ENCODE results near the gene CPLX1. TPM values are rescaled to one million over a fixed set of nuclear protein-coding genes. Genes with fewer than 3 reads are reported as not detected.

CPLX1 gene
- total and polyA plus RNA-seq, 5 donors from 2014 or later: 0.16 to 0.62 TPM; not detected in 3

- Mint-ChIP-seq H3K4me3 (peak overlapping the region; percentile 43 to 81 (median 72)), H3K9me3 (peaks cover 0 to 3% (median 0%) of the 10 kb centered on the region in 7 donors), H3K36me3 (no peaks in the 10 kb centered on the region), H3K27me3 (peaks cover 46% of the 10 kb centered on the region), H3K4me1 (peaks cover 0 to 31% (median 15%) of the 10 kb centered on the region in 4 donors), H3K27ac (no peak overlapping the region)
- DNase-seq: peak in 1 of 3 donors; percentile 52
- Histone ChIP-seq H3K4me1 (ENCODE audit: control insufficient read depth, insufficient read depth, low read length, poor library complexity, severe bottlenecking) (peaks cover 30% of the 10 kb centered on the region), H3K9me3 (ENCODE audit: control insufficient read depth in 2 of 2, low read length in 2 of 2) (no peaks in the 10 kb centered on the region), H3K36me3 (ENCODE audit: control insufficient read depth, insufficient read depth, low read length) (no peaks in the 10 kb centered on the region), H3K4me3 (ENCODE audit: low read depth, low read length) (no peak overlapping the region), H3K27ac (ENCODE audit: insufficient read depth, low read length, poor library complexity, severe bottlenecking) (no peak overlapping the region), H3K27me3 (ENCODE audit: control insufficient read depth, insufficient read depth, low read length) (peaks cover 4% of the 10 kb centered on the region)
- peak; percentile 30 to 52 for ATAC-seq (ENCODE audit: low read depth in 2 of 2)
These were observed 33.9 kb downstream of the CPLX1 start for GRCh38 chr4:791898-792625.

DNA sequence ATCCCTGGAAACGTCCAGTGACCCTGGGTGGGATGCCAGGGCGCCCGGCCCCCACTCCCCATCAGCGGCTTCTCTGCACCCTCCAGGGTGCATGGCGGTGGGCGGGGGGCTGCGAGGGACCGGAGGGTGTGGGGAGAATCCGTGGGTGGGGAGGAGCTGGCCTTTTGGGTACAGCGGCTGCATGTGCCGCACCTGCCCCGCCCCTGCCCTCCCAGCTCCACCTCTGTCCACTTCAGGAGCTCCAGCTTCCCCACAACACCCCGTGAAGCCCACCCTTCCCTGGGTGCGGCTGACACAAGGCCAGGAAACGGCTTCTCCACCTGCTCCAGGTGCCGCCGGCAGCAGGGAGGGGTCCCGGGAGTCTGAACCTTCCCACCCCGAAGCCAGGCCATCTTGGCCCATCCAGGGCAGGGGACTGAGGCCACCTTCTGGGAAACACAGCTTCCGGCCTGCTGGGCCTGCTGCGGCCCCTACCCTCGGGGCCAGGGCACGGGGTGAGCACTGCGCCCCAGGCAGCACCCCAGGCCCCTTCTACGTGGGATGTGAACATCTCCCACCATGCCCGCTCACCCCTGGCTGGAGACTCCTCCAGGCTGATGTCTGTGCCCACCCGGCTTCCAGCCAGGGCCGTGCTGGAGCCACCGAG is 34.6 kb downstream of the CPLX1 start:
- peaks cover 0 to 3% (median 0%) of the 10 kb centered on the region in 7 donors for H3K9me3 Mint-ChIP-seq
- no peak for DNase-seq
- no peaks in the 10 kb centered on the region for H3K36me3 Mint-ChIP-seq
- no peak overlapping the region for H3K4me3 ChIP-seq (ENCODE audit: low read depth, low read length)
- no peak overlapping the region for H3K27ac Mint-ChIP-seq
- H3K9me3 ChIP-seq (ENCODE audit: control insufficient read depth in 2 of 2, low read length in 2 of 2): no peaks in the 10 kb centered on the region
- peaks cover 4% of the 10 kb centered on the region for H3K27me3 ChIP-seq (ENCODE audit: control insufficient read depth, insufficient read depth, low read length)
- H3K36me3 ChIP-seq (ENCODE audit: control insufficient read depth, insufficient read depth, low read length): no peaks in the 10 kb centered on the region
- H3K4me1 ChIP-seq (ENCODE audit: control insufficient read depth, insufficient read depth, low read length, poor library complexity, severe bottlenecking): peaks cover 36% of the 10 kb centered on the region
- peaks cover 0 to 30% (median 14%) of the 10 kb centered on the region in 4 donors for H3K4me1 Mint-ChIP-seq
- peaks cover 45% of the 10 kb centered on the region for H3K27me3 Mint-ChIP-seq
- ATAC-seq (ENCODE audit: low read depth in 2 of 2): no peak
- no peak overlapping the region for H3K27ac ChIP-seq (ENCODE audit: insufficient read depth, low read length, poor library complexity, severe bottlenecking)
- H3K4me3 Mint-ChIP-seq: no peak overlapping the region

GRCh38 chr4:790466-790820 is 35.5 kb downstream of the CPLX1 start:
- Histone ChIP-seq H3K36me3 (ENCODE audit: control insufficient read depth, insufficient read depth, low read length) (no peaks in the 10 kb centered on the region), H3K4me1 (ENCODE audit: control insufficient read depth, insufficient read depth, low read length, poor library complexity, severe bottlenecking) (peaks cover 44% of the 10 kb centered on the region), H3K9me3 (ENCODE audit: control insufficient read depth in 2 of 2, low read length in 2 of 2) (no peaks in the 10 kb centered on the region), H3K27me3 (ENCODE audit: control insufficient read depth, insufficient read depth, low read length) (peaks cover 4% of the 10 kb centered on the region), H3K4me3 (ENCODE audit: low read depth, low read length) (no peak overlapping the region), H3K27ac (ENCODE audit: insufficient read depth, low read length, poor library complexity, severe bottlenecking) (no peak overlapping the region)
- ATAC-seq (ENCODE audit: low read depth in 2 of 2) (no peak), DNase-seq (no peak)
- Mint-ChIP-seq H3K4me3 (peak overlapping the region in 2 of 4 donors; percentile 64 to 71), H3K36me3 (no peaks in the 10 kb centered on the region), H3K9me3 (peaks cover 0 to 3% (median 0%) of the 10 kb centered on the region in 7 donors), H3K27ac (no peak overlapping the region), H3K27me3 (peaks cover 38% of the 10 kb centered on the region), H3K4me1 (peaks cover 0 to 29% (median 14%) of the 10 kb centered on the region in 4 donors)

DNA sequence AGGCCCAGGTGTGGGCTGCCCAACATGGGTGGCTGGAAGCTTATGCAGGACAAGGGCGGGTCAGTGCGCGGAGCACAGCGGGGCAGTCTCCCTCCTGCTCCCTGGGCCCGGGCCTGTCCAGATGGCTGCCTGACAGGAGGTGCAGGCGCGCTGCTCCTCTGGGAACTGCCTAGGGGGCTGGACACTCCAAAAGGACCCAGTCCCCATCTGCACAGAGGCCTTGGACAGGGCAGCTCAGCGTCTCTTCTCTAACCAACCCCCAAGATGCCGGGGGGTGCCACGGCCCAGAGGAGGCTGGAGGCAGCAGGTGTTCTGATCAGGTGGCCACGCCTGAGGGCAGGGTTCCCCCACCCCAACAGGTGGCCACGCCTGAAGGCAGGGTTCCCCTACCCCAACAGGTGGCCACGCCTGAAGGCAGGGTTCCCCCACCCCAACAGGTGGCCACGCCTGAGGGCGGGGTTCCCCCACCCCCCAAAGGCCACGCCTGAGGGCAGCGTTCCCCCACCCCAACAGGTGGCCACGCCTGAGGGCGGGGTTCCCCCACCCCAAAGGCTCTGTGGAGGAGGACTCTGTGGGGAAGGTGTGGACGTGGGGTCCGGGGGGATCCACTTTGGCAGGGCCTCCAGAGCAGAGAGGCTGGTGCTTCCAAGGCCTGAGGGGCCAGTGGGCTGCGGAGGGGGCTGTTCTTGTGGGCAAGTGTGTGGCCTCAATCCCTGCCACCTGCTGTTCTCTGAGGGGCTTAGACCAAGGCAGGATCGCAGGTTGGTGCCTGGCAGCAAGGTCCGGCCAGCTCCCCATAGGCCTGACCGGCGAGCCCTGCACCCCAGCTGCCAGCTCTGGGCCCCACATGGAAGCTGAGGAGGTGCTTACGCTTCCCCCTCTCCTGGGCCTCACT is 36.1 kb downstream of the CPLX1 start:
- DNase-seq (no peak), ATAC-seq (ENCODE audit: low read depth in 2 of 2) (no peak)
- H3K9me3 Mint-ChIP-seq: peaks cover 0 to 4% (median 0%) of the 10 kb centered on the region in 7 donors
- H3K36me3 ChIP-seq (ENCODE audit: control insufficient read depth, insufficient read depth, low read length): no peaks in the 10 kb centered on the region
- no peak overlapping the region for H3K4me3 ChIP-seq (ENCODE audit: low read depth, low read length)
- no peak overlapping the region for H3K27ac Mint-ChIP-seq
- peak overlapping the region in 3 of 4 donors; percentile 38 to 73 (median 71) for H3K4me3 Mint-ChIP-seq
- H3K9me3 ChIP-seq (ENCODE audit: control insufficient read depth in 2 of 2, low read length in 2 of 2): no peaks in the 10 kb centered on the region
- H3K27ac ChIP-seq (ENCODE audit: insufficient read depth, low read length, poor library complexity, severe bottlenecking): no peak overlapping the region
- H3K36me3 Mint-ChIP-seq: no peaks in the 10 kb centered on the region
- peaks cover 4% of the 10 kb centered on the region for H3K27me3 ChIP-seq (ENCODE audit: control insufficient read depth, insufficient read depth, low read length)
- H3K4me1 Mint-ChIP-seq: peaks cover 0 to 32% (median 16%) of the 10 kb centered on the region in 4 donors
- peaks cover 45% of the 10 kb centered on the region for H3K4me1 ChIP-seq (ENCODE audit: control insufficient read depth, insufficient read depth, low read length, poor library complexity, severe bottlenecking)
- peaks cover 35% of the 10 kb centered on the region for H3K27me3 Mint-ChIP-seq

GRCh38 chr4:788636-789297 is 37.2 kb downstream of the CPLX1 start:
- Histone ChIP-seq H3K27ac (ENCODE audit: insufficient read depth, low read length, poor library complexity, severe bottlenecking) (no peak overlapping the region), H3K4me3 (ENCODE audit: low read depth, low read length) (no peak overlapping the region), H3K9me3 (ENCODE audit: control insufficient read depth in 2 of 2, low read length in 2 of 2) (no peaks in the 10 kb centered on the region), H3K27me3 (ENCODE audit: control insufficient read depth, insufficient read depth, low read length) (no peaks in the 10 kb centered on the region), H3K36me3 (ENCODE audit: control insufficient read depth, insufficient read depth, low read length) (no peaks in the 10 kb centered on the region), H3K4me1 (ENCODE audit: control insufficient read depth, insufficient read depth, low read length, poor library complexity, severe bottlenecking) (peaks cover 36% of the 10 kb centered on the region)
- no peak for DNase-seq
- Mint-ChIP-seq H3K27ac (no peak overlapping the region), H3K4me3 (peak overlapping the region in 1 of 4 donors; percentile 71), H3K9me3 (peaks cover 0 to 6% (median 0%) of the 10 kb centered on the region in 7 donors), H3K4me1 (peaks cover 0 to 28% (median 9%) of the 10 kb centered on the region in 4 donors), H3K27me3 (peaks cover 31% of the 10 kb centered on the region), H3K36me3 (no peaks in the 10 kb centered on the region)
- no peak for ATAC-seq (ENCODE audit: low read depth in 2 of 2)

GRCh38 chr4:788006-788635 is 37.8 kb downstream of the CPLX1 start:
- H3K27me3 Mint-ChIP-seq: peaks cover 24% of the 10 kb centered on the region
- no peaks in the 10 kb centered on the region for H3K36me3 ChIP-seq (ENCODE audit: control insufficient read depth, insufficient read depth, low read length)
- ATAC-seq (ENCODE audit: low read depth in 2 of 2) (no peak), DNase-seq (no peak)
- peaks cover 0 to 31% (median 9%) of the 10 kb centered on the region in 4 donors for H3K4me1 Mint-ChIP-seq
- H3K27ac Mint-ChIP-seq: no peak overlapping the region
- no peak overlapping the region for H3K27ac ChIP-seq (ENCODE audit: insufficient read depth, low read length, poor library complexity, severe bottlenecking)
- H3K9me3 Mint-ChIP-seq: peaks cover 0 to 6% (median 0%) of the 10 kb centered on the region in 7 donors
- no peak overlapping the region for H3K4me3 ChIP-seq (ENCODE audit: low read depth, low read length)
- H3K4me1 ChIP-seq (ENCODE audit: control insufficient read depth, insufficient read depth, low read length, poor library complexity, severe bottlenecking): peaks cover 35% of the 10 kb centered on the region
- H3K36me3 Mint-ChIP-seq: no peaks in the 10 kb centered on the region
- no peak overlapping the region for H3K4me3 Mint-ChIP-seq
- H3K9me3 ChIP-seq (ENCODE audit: control insufficient read depth in 2 of 2, low read length in 2 of 2): no peaks in the 10 kb centered on the region
- no peaks in the 10 kb centered on the region for H3K27me3 ChIP-seq (ENCODE audit: control insufficient read depth, insufficient read depth, low read length)

GRCh38 chr4:787561-787981 is 38.4 kb downstream of the CPLX1 start:
- Mint-ChIP-seq H3K36me3 (no peaks in the 10 kb centered on the region), H3K4me3 (peak overlapping the region in 2 of 4 donors; percentile 18 to 62), H3K27me3 (peaks cover 21% of the 10 kb centered on the region), H3K9me3 (peaks cover 0 to 4% (median 0%) of the 10 kb centered on the region in 7 donors), H3K27ac (no peak overlapping the region), H3K4me1 (peaks cover 0 to 28% (median 7%) of the 10 kb centered on the region in 4 donors)
- H3K4me3 ChIP-seq (ENCODE audit: low read depth, low read length): no peak overlapping the region
- H3K4me1 ChIP-seq (ENCODE audit: control insufficient read depth, insufficient read depth, low read length, poor library complexity, severe bottlenecking): peaks cover 30% of the 10 kb centered on the region
- H3K36me3 ChIP-seq (ENCODE audit: control insufficient read depth, insufficient read depth, low read length): no peaks in the 10 kb centered on the region
- H3K27me3 ChIP-seq (ENCODE audit: control insufficient read depth, insufficient read depth, low read length): no peaks in the 10 kb centered on the region
- ATAC-seq (ENCODE audit: low read depth in 2 of 2): no peak
- DNase-seq: no peak
- no peak overlapping the region for H3K27ac ChIP-seq (ENCODE audit: insufficient read depth, low read length, poor library complexity, severe bottlenecking)
- no peaks in the 10 kb centered on the region for H3K9me3 ChIP-seq (ENCODE audit: control insufficient read depth in 2 of 2, low read length in 2 of 2)

Measured in CD4-positive, CD25-positive, alpha-beta regulatory T cell (primary cell).